IPS DF 6.9 (cell line): ENCODE measurements around the gene GPR32.
A peak's percentile ranks its signal among the peaks of the same experiment; 100 is the strongest.

Experiments
- DNase-seq: peaks from one replicate; pipeline ENCODE4 v3.0.0-alpha.2; 2013; ENCODE audit warnings: low read depth, low spot score
- H3K27ac ChIP-seq: one replicate; pipeline ENCODE4 v1.5.1; 2013; ENCODE audit warnings: low read length, control low read depth
- H3K27me3 ChIP-seq: 2 replicates; pipeline ENCODE4 v1.6.1; 2013; ENCODE audit warnings: mild to moderate bottlenecking, low read length; ENCODE audit not compliant: control insufficient read depth, insufficient read depth
- H3K36me3 ChIP-seq: 2 replicates; pipeline ENCODE4 v1.6.1; 2013; ENCODE audit warnings: low read length; ENCODE audit not compliant: control insufficient read depth, insufficient read depth
- H3K4me1 ChIP-seq: 2 replicates; pipeline ENCODE4 v1.6.1; 2013; ENCODE audit warnings: low read length; ENCODE audit not compliant: control insufficient read depth, insufficient read depth
- H3K4me3 ChIP-seq: 2 replicates; pipeline ENCODE4 v1.5.1; 2013; ENCODE audit warnings: mild to moderate bottlenecking, low read length
- H3K9me3 ChIP-seq: 2 replicates; pipeline ENCODE4 v1.6.1; 2013; ENCODE audit warnings: low read length, inconsistent platforms; ENCODE audit not compliant: control insufficient read depth, insufficient read depth
- WGBS: extraction: QIAGEN DNeasy Blood & Tissue Kit; methylation state at CpG from one replicate; pipeline ENCODE4 v1.1.7; 2013; ENCODE audit warnings: mixed read lengths, missing lambda C conversion rate; ENCODE audit not compliant: insufficient read length, insufficient coverage; 5-methylcytosine and 5-hydroxymethylcytosine counted together

Gene GPR32

GRCh38 chr19:50815439-50815838 is 45.2 kb downstream of the GPR32 start:
- H3K27me3 ChIP-seq, result no peaks in the 10 kb centered on the region

GRCh38 chr19:50817941-50818858 is 47.9 kb downstream of the GPR32 start:
- Histone ChIP-seq H3K27me3 (no peaks in the 10 kb centered on the region), H3K9me3 (no peaks in the 10 kb centered on the region), H3K4me1 (peaks cover 4% of the 10 kb centered on the region; the same call in 1 of the 2 replicates), H3K36me3 (no peaks in the 10 kb centered on the region), H3K27ac (no peak overlapping the region), H3K4me3 (peak overlapping the region; percentile 65)
- DNase-seq, result no peak
- no CpG with 5 or more reads among the region's 52 CpGs for WGBS

More at GRCh38 chr19:50815439-50815838, 45.2 kb downstream of the GPR32 start:
- no peak for DNase-seq
- WGBS, result no CpG with 5 or more reads among the region's 1 CpG
- Histone ChIP-seq H3K4me3 (no peak overlapping the region), H3K4me1 (0 out of 2 replicates have a peak, but pooled peaks cover 4% of the 10 kb centered on the region), H3K9me3 (no peaks in the 10 kb centered on the region), H3K27ac (no peak overlapping the region), H3K36me3 (no peaks in the 10 kb centered on the region)

- no CpG with 5 or more reads among the region's 12 CpGs for WGBS
- H3K4me3 ChIP-seq, result no peak overlapping the region
- no peaks in the 10 kb centered on the region for H3K9me3 ChIP-seq
- no peaks in the 10 kb centered on the region for H3K36me3 ChIP-seq
- DNase-seq, result no peak
- H3K27me3 ChIP-seq, result no peaks in the 10 kb centered on the region
- no peak overlapping the region for H3K27ac ChIP-seq
- peaks cover 4% of the 10 kb centered on the region; the same call in 1 of the 2 replicates for H3K4me1 ChIP-seq
These were observed 48.7 kb downstream of the GPR32 start for GRCh38 chr19:50818859-50819472.

- Histone ChIP-seq H3K4me1 (peaks cover 4% of the 10 kb centered on the region; the same call in 1 of the 2 replicates), H3K27me3 (no peaks in the 10 kb centered on the region)
These were observed 49.4 kb downstream of the GPR32 start for GRCh38 chr19:50819636-50820035.

GRCh38 chr19:50820086-50820485 is 49.8 kb downstream of the GPR32 start:
- no peak overlapping the region for H3K4me3 ChIP-seq
- no peaks in the 10 kb centered on the region for H3K36me3 ChIP-seq
- H3K27ac ChIP-seq, result no peak overlapping the region
- WGBS, result no CpG with 5 or more reads among the region's 15 CpGs
- DNase-seq, result no peak
- H3K27me3 ChIP-seq, result no peaks in the 10 kb centered on the region
- H3K9me3 ChIP-seq, result no peaks in the 10 kb centered on the region
- H3K4me1 ChIP-seq, result peaks cover 4% of the 10 kb centered on the region; the same call in 1 of the 2 replicates

More at GRCh38 chr19:50819636-50820035, 49.4 kb downstream of the GPR32 start:
- no peak overlapping the region for H3K27ac ChIP-seq
- H3K9me3 ChIP-seq, result no peaks in the 10 kb centered on the region
- H3K36me3 ChIP-seq, result no peaks in the 10 kb centered on the region
- H3K4me3 ChIP-seq, result no peak overlapping the region
- WGBS, result no CpG with 5 or more reads among the region's 8 CpGs
- no peak for DNase-seq

GRCh38 chr19:50820549-50821247 is 50.4 kb downstream of the GPR32 start:
- Histone ChIP-seq H3K36me3 (no peaks in the 10 kb centered on the region), H3K27ac (no peak overlapping the region), H3K27me3 (no peaks in the 10 kb centered on the region), H3K4me3 (no peak overlapping the region; the same call in 1 of the 2 replicates), H3K9me3 (no peaks in the 10 kb centered on the region), H3K4me1 (peaks cover 4% of the 10 kb centered on the region; the same call in 1 of the 2 replicates)
- no CpG with 5 or more reads among the region's 21 CpGs for WGBS
- DNase-seq, result no peak

- H3K4me3 ChIP-seq, result no peak overlapping the region
- no peaks in the 10 kb centered on the region for H3K9me3 ChIP-seq
- DNase-seq, result no peak
- H3K4me1 ChIP-seq, result peaks cover 4% of the 10 kb centered on the region; the same call in 1 of the 2 replicates
- WGBS, result no CpG with 5 or more reads among the region's 4 CpGs
- H3K36me3 ChIP-seq, result no peaks in the 10 kb centered on the region
- H3K27ac ChIP-seq, result no peak overlapping the region
- no peaks in the 10 kb centered on the region for H3K27me3 ChIP-seq
These were observed 51.0 kb downstream of the GPR32 start for GRCh38 chr19:50821248-50821612.
